Endothelial cell of umbilical vein (primary cell): ENCODE data around the gene LCE3B. TPM values are rescaled to one million over a fixed set of nuclear protein-coding genes. Genes with fewer than 3 reads are reported as not detected.

Experiments used
- BruUV-seq: library from RNA; stranded (reverse); fragments of 400-500 nt; replicated peaks from 2 replicates; lab custom pipeline; 2021; lab: Mats Ljungman, UMichigan
- CTCF ChIA-PET: fragments of 300-600, 350-600 bp; sonication (Branson Sonifier 250); formaldehyde crosslinking; loops from one replicate; lab custom pipeline; 2021; ENCODE audit warnings: antibody characterized with exemption, inconsistent platforms; lab: Charles Lee
- POLR2A ChIA-PET: fragments of 300-600, 350-600 bp; sonication (Branson Sonifier 250); formaldehyde crosslinking; loops from one replicate; lab custom pipeline; 2021; ENCODE audit warnings: antibody characterized with exemption, inconsistent platforms; lab: Charles Lee
- DNase-seq: peaks from one replicate; pipeline ENCODE4 v3.0.0-alpha.2; 2011; ENCODE audit warnings: low read depth, low spot score
- FAIRE-seq: peaks from 2 replicates; lab custom pipeline; 2011; peaks lifted over from hg19 to GRCh38; lab: Jason Lieb, UNC
- H2AFZ ChIP-seq: 2 replicates; pipeline ENCODE4 v1.6.0; 2012; ENCODE audit warnings: low read depth, low read length, control low read depth, inconsistent platforms
- H3K27ac ChIP-seq: 2 replicates; pipeline ENCODE4 v1.5.1; 2011; ENCODE audit warnings: low read depth, mild to moderate bottlenecking, control low read depth, low read length, moderate library complexity; ENCODE audit not compliant: insufficient read depth
- H3K27me3 ChIP-seq, 2 experiments: 2 replicates each; pipeline versions ENCODE4 v1.6.0 to v1.6.1; 2011; ENCODE audit warnings: low read length in 2 of 2, mixed read lengths in 1 of 2; ENCODE audit not compliant: control insufficient read depth in 2 of 2, insufficient read depth in 2 of 2
- H3K36me3 ChIP-seq, 2 experiments: 2 replicates in 1 of 2; 3 replicates in 1 of 2; pipeline ENCODE4 v1.5.1; 2011; ENCODE audit warnings: low read length in 2 of 2, mild to moderate bottlenecking in 1 of 2, moderate library complexity in 1 of 2; ENCODE audit not compliant: control insufficient read depth in 2 of 2, insufficient read depth in 2 of 2; ENCODE audit errors: extremely low read depth in 1 of 2
- H3K4me1 ChIP-seq: 3 replicates; pipeline ENCODE4 v1.5.1; 2011; ENCODE audit warnings: mild to moderate bottlenecking, low read length; ENCODE audit not compliant: control insufficient read depth, insufficient read depth; ENCODE audit errors: extremely low read depth
- H3K4me2 ChIP-seq: 2 replicates; pipeline ENCODE4 v1.6.1; 2011; ENCODE audit warnings: low read length, control low read depth, mixed read lengths; ENCODE audit not compliant: insufficient read depth
- H3K4me3 ChIP-seq, 3 experiments: fragments of 200-600 bp in 1 of 3; sonication (generic), shearing (Covaris generic) in 1 of 3; replicated peaks in 1 of 3; 2 replicates each; pipeline ENCODE4 v1.5.1; 2011 to 2016; ENCODE audit warnings: control low read depth in 3 of 3, low read length in 3 of 3, mild to moderate bottlenecking in 2 of 3, inconsistent platforms in 1 of 3, low read depth in 1 of 3, moderate library complexity in 1 of 3; ENCODE audit not compliant: insufficient read depth in 1 of 3
- H3K79me2 ChIP-seq: 2 replicates; pipeline ENCODE4 v1.6.0; 2012; ENCODE audit warnings: low read length, inconsistent platforms; ENCODE audit not compliant: control insufficient read depth, insufficient read depth
- H3K9ac ChIP-seq: replicated peaks from 2 replicates; pipeline ENCODE3; 2011; ENCODE audit warnings: low read length, control low read depth; ENCODE audit not compliant: insufficient read depth; ENCODE audit errors: extremely low read depth
- H3K9me1 ChIP-seq: replicated peaks from 3 replicates; pipeline ENCODE4 v1.6.0; 2011; ENCODE audit warnings: mild to moderate bottlenecking, low read length; ENCODE audit not compliant: control insufficient read depth, insufficient read depth; ENCODE audit errors: extremely low read depth
- H3K9me3 ChIP-seq: replicated peaks from 2 replicates; pipeline ENCODE4 v1.5.1; 2012; ENCODE audit warnings: low read length, inconsistent platforms; ENCODE audit not compliant: control insufficient read depth, insufficient read depth
- H4K20me1 ChIP-seq: replicated peaks from 2 replicates; pipeline ENCODE3; 2011; ENCODE audit warnings: mild to moderate bottlenecking, low read length; ENCODE audit not compliant: control insufficient read depth, insufficient read depth; ENCODE audit errors: extremely low read depth
- EZH2 ChIP-seq: IDR thresholded peaks from 2 replicates; pipeline ENCODE4 v1.6.1; 2012; ENCODE audit warnings: borderline replicate concordance, low read depth, mild to moderate bottlenecking, moderate library complexity, low read length, inconsistent platforms; ENCODE audit not compliant: severe bottlenecking
- FOS ChIP-seq: IDR thresholded peaks from 2 replicates; pipeline ENCODE4 v1.6.1; 2011; ENCODE audit warnings: mild to moderate bottlenecking, low read length, moderate library complexity, borderline replicate concordance; ENCODE audit not compliant: insufficient read depth
- JUN ChIP-seq: IDR thresholded peaks from 2 replicates; pipeline ENCODE4 v1.6.1; 2011; ENCODE audit warnings: borderline replicate concordance, low read depth; ENCODE audit not compliant: insufficient read length, insufficient read depth
- POLR2A ChIP-seq: IDR thresholded peaks from 2 replicates; pipeline ENCODE4 v1.6.1; 2012; ENCODE audit warnings: low read depth, mild to moderate bottlenecking, control low read depth, low read length
- dilution Hi-C: fragments of 300-500 bp; cut with MboI; formaldehyde crosslinking; loops from one replicate; pipeline ENCODE4 v1.15.0; 2019; ENCODE audit warnings: low sequenced_read_pairs; ENCODE audit not compliant: extremely low pct_ligation_motif_present
- intact Hi-C: fragments of 100-400 bp; cut with micrococcal nuclease; formaldehyde crosslinking; loops from one replicate; pipeline ENCODE4 v1.10.0; 2022
- polyA plus RNA-seq, 4 experiments: library from polyadenylated mRNA; depleted of rRNA in 3 of 4; stranded (reverse) in 3 of 4; unstranded in 1 of 4; fragments of >200 nt; gene quantifications; 2 replicates each; pipeline versions ENCODE4 v1.2.1 to v1.2.3, GENCODE V29; 2011 to 2012; ENCODE audit warnings: missing spikeins in 1 of 4
- small RNA-seq: library from RNA; depleted of rRNA; stranded (forward); fragments of <200 nt; gene quantifications from one replicate; pipeline ENCODE3, GENCODE V24; 2012; ENCODE audit warnings: low replicate concordance, low read depth; ENCODE audit not compliant: insufficient read depth, insufficient read length
- total RNA-seq: library from RNA; stranded (reverse); gene quantifications from 2 replicates; pipeline ENCODE4 v1.2.3, GENCODE V29; 2021

The LCE3B gene
- total and polyA plus RNA-seq, 2 donors (not counting 3 experiments of a cell fraction or from before 2014, with no cell fraction given): not detected

GRCh38 chr1:152663098-152663497 is 49.5 kb downstream of the LCE3B start, which contains the start of gene LCE2D:
TSS of gene LCE2D (plus strand) at chr1:152663380. CDS start at chr1:152664106, 726 bp downstream.
- BruUV-seq: no TSS peak
- no peak for FAIRE-seq
- CTCF ChIA-PET: interaction anchor here (1.0 to 3.0 kb wide), 3 partner anchors 10 to 13 kb away, joined by 3 to 9 read pairs (median 3); no protein-coding TSS in a partner anchor

More at GRCh38 chr1:152663098-152663497, 49.5 kb downstream of the LCE3B start, which contains the start of gene LCE2D:
- dilution Hi-C loops (no loop called here), intact Hi-C loops (no loop called here)
- no peak within 1 kb of the TSS for H3K9ac ChIP-seq
- no peaks in the 10 kb centered on the region for H3K4me1 ChIP-seq
- POLR2A ChIA-PET: no interaction called here
- no peak within 1 kb of the TSS for H3K4me2 ChIP-seq
- H3K36me3 ChIP-seq: no peaks in the 10 kb centered on the region
- H4K20me1 ChIP-seq: no peaks in the 10 kb centered on the region
- H3K9me3 ChIP-seq: no peaks in the 10 kb centered on the region
- no peaks in the 10 kb centered on the region for H3K9me1 ChIP-seq
- no peak within 1 kb of the TSS for H2AFZ ChIP-seq
- no peaks in the 10 kb centered on the region for H3K79me2 ChIP-seq
- H3K27ac ChIP-seq: no peak within 1 kb of the TSS
- no peaks in the 10 kb centered on the region for H3K27me3 ChIP-seq
- TF ChIP-seq JUN (no peak), POLR2A (no peak), EZH2 (no peak), FOS (no peak)
- H3K4me3 ChIP-seq: no peak within 1 kb of the TSS
- no peak for DNase-seq

Small RNAs within 50 kb of the gene (small RNA-seq; reads per million reads assigned to genes)
- gene LCE3A: not detected
- not detected for gene LCE3B

Other genes with a start within 250 kb of the LCE3B start
- not detected in 2 replicates for gene CRNN, start 199.5 kb upstream of the LCE3B start, total RNA-seq
- gene CRNN, start 199.5 kb upstream of the LCE3B start, polyA plus RNA-seq: not detected in 2 replicates
- gene LCE5A, start 103.0 kb upstream of the LCE3B start, total RNA-seq: not detected in 2 replicates
- gene LCE5A, start 103.0 kb upstream of the LCE3B start, polyA plus RNA-seq: not detected in 2 replicates
- gene CRCT1, start 99.3 kb upstream of the LCE3B start, total RNA-seq: not detected in 2 replicates
- not detected in 2 replicates for gene CRCT1, start 99.3 kb upstream of the LCE3B start, polyA plus RNA-seq
- not detected in 2 replicates for gene LCE3E, start 47.0 kb upstream of the LCE3B start, total RNA-seq
- not detected in 2 replicates for gene LCE3E, start 47.0 kb upstream of the LCE3B start, polyA plus RNA-seq
- not detected in 2 replicates for gene LCE3D, start 33.3 kb upstream of the LCE3B start, total RNA-seq
- gene LCE3D, start 33.3 kb upstream of the LCE3B start, polyA plus RNA-seq: not detected in 2 replicates
- gene LCE3C, start 13.6 kb upstream of the LCE3B start, total RNA-seq: not detected in 2 replicates
- gene LCE3C, start 13.6 kb upstream of the LCE3B start, polyA plus RNA-seq: not detected in 2 replicates
- not detected in 2 replicates for gene LCE3A, start 9.3 kb downstream of the LCE3B start, total RNA-seq
- not detected in 2 replicates for gene LCE3A, start 9.3 kb downstream of the LCE3B start, polyA plus RNA-seq
- gene LCE2D, start 49.6 kb downstream of the LCE3B start, total RNA-seq: not detected in 2 replicates
- gene LCE2D, start 49.6 kb downstream of the LCE3B start, polyA plus RNA-seq: not detected in 2 replicates
- not detected in 2 replicates for gene LCE2C, start 61.5 kb downstream of the LCE3B start, total RNA-seq
- not detected in 2 replicates for gene LCE2C, start 61.5 kb downstream of the LCE3B start, polyA plus RNA-seq
- gene LCE2B, start 72.3 kb downstream of the LCE3B start, total RNA-seq: not detected in 2 replicates
- not detected in 2 replicates for gene LCE2B, start 72.3 kb downstream of the LCE3B start, polyA plus RNA-seq
- not detected in 2 replicates for gene LCE2A, start 84.5 kb downstream of the LCE3B start, total RNA-seq
- gene LCE2A, start 84.5 kb downstream of the LCE3B start, polyA plus RNA-seq: not detected in 2 replicates
- not detected in 2 replicates for gene LCE4A, start 94.3 kb downstream of the LCE3B start, total RNA-seq
- gene LCE4A, start 94.3 kb downstream of the LCE3B start, polyA plus RNA-seq: not detected in 2 replicates
- gene KPRP, start 144.2 kb downstream of the LCE3B start, total RNA-seq: not detected in 2 replicates
- not detected in 2 replicates for gene KPRP, start 144.2 kb downstream of the LCE3B start, polyA plus RNA-seq
- not detected in 2 replicates for gene LCE1F, start 161.3 kb downstream of the LCE3B start, total RNA-seq
- gene LCE1F, start 161.3 kb downstream of the LCE3B start, polyA plus RNA-seq: not detected in 2 replicates
- gene LCE1E, start 172.4 kb downstream of the LCE3B start, total RNA-seq: not detected in 2 replicates
- gene LCE1E, start 172.4 kb downstream of the LCE3B start, polyA plus RNA-seq: not detected in 2 replicates
- gene LCE1D, start 182.9 kb downstream of the LCE3B start, total RNA-seq: not detected in 2 replicates
- not detected in 2 replicates for gene LCE1D, start 182.9 kb downstream of the LCE3B start, polyA plus RNA-seq
- not detected in 2 replicates for gene LCE1C, start 192.8 kb downstream of the LCE3B start, total RNA-seq
- gene LCE1C, start 192.8 kb downstream of the LCE3B start, polyA plus RNA-seq: not detected in 2 replicates
- gene LCE1B, start 198.2 kb downstream of the LCE3B start, total RNA-seq: not detected in 2 replicates
- not detected in 2 replicates for gene LCE1B, start 198.2 kb downstream of the LCE3B start, polyA plus RNA-seq
- not detected in 2 replicates for gene LCE1A, start 213.7 kb downstream of the LCE3B start, total RNA-seq
- gene LCE1A, start 213.7 kb downstream of the LCE3B start, polyA plus RNA-seq: not detected in 2 replicates
- gene LCE6A, start 229.0 kb downstream of the LCE3B start, total RNA-seq: not detected in 2 replicates
- gene LCE6A, start 229.0 kb downstream of the LCE3B start, polyA plus RNA-seq: not detected in 2 replicates
- gene LCE7A, start 246.2 kb downstream of the LCE3B start, total RNA-seq: not detected in 2 replicates
- not detected in 2 replicates for gene LCE7A, start 246.2 kb downstream of the LCE3B start, polyA plus RNA-seq